ENCODE measurements around the gene NOXO1.
"Not testable (repeated sequence)": the region's sequence is repeated elsewhere in the genome, so short reads cannot be mapped to it uniquely, and the experiment has no call there.

Gene NOXO1

DNA sequence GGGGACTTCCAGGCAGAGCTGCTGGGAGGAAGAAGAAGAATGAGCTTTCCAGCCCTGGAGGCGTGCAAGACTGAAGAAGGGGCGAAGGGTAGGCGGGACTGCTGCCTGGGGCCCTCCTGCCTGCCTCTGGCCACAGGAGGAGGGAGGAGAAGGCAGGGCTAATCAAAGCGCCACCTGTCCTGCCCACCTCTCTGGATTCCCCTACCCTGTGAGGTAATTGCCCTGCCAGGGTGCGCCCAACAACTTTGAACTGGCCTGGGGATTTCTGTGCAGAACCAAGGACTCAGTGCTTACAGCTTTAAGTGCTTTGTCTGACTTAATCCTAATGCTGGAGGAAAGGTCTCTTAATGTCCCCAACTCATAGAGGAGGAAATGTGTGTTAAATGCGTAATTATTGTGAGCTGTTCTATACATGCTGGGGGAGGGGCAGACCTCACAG, at the start of gene NOXO1:
Gene NOXO1, minus strand, starts transcription at position 72 of the 439 bp plus-strand sequence. CDS start 290 bp downstream, outside the sequence.
- FAIRE-seq = no peak

DNA sequence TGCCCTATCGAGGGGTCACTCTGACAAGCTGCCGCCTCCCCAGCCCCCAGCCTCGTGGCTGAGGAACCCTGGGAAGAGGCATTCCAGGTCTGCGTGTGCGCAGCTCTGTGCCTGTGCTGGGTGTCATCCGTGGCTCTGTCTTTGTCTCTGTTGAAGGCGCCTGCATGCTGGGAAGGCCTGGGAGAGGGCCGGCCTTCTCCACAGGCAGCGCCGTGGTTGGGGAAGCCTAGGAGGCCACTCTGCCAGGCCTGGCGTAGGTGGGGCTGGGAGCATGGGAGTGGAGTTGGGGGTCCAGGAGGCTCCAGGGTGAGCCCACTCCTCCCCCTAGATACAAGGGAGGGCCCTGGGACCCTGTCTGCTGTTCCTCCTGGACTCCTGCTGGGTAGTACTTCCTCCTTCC, 48.8 kb upstream of the NOXO1 start:
- no peak for FAIRE-seq

DNA sequence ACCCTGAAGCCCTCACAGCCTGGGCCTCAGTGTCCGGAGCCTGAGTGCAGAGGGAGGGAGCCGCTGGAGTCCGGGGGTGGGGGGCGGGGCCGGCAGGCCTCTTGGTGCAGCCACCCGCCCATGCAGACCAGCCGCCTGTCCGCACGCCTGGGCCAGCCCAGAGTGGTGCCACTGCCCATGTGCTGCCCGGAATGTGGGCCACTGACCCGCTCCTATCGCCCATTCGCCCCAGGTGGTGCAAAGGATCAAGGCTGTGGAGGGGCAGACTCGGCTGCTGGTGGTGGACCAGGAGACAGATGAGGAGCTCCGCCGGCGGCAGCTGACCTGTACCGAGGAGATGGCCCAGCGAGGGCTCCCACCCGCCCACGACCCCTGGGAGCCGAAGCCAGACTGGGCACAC, 48.1 kb upstream of the NOXO1 start:
- FAIRE-seq = no peak

GRCh38 chr16:2028620-2029220, 47.5 kb upstream of the NOXO1 start:
- FAIRE-seq = no peak

DNA sequence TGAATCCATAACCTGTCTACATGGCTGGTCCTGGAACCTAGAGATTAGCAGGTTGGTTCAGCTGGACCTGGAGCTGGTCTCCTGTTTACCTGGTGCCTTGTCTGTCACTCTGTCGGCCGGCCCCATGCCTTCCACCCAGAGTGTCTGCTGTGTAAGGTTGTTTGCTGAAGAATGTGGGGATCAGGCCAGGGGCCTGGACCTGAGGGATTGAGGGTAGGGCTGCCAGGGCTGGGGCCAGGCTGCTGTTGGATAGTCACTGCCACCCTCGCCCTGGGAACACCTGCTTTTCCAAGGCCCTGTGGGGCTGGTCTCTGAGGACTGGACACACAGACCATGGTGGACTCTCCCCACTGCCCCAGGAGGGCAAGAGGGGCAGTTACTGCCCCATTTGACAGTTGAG, 46.9 kb upstream of the NOXO1 start:
- FAIRE-seq = no peak

- no peak for FAIRE-seq
Observed at GRCh38 chr16:2027024-2028010, 46.0 kb upstream of the NOXO1 start.

DNA sequence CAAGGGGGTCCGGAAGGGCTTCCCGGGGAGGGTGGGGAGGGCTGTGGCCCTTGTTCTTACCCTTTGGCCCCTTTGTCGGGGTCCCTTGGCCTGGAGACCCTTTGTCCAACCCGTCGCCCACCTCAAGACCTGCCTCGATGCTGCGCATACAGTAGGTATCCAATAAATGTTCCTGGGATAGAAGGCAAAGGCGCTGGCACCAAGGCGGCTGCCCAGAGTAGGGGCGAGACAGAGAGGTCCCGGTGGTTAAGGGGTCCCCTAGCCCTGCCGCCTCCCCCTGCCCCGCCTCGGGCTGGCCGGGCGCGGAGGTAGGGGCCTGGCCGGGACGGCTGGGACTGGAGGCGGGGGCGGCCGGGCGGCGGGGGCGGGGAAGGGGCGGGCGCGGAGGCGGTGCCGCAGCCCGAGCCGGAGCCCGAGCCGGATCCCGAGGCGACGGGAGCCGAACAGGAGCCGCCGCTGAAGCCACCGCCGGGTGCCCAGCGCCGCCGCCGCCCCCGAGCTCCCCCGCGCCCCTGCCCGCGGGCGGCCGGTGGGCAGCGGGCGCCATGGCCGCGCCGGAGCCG, 45.3 kb upstream of the NOXO1 start, which contains the start of gene NHERF2:
Gene NHERF2, plus strand, starts transcription at position 442 of the 563 bp plus-strand sequence. Its CDS starts 104 bp downstream, at position 546.
- no peak for FAIRE-seq

GRCh38 chr16:2025878-2026460, 44.7 kb upstream of the NOXO1 start:
- no peak for FAIRE-seq

DNA sequence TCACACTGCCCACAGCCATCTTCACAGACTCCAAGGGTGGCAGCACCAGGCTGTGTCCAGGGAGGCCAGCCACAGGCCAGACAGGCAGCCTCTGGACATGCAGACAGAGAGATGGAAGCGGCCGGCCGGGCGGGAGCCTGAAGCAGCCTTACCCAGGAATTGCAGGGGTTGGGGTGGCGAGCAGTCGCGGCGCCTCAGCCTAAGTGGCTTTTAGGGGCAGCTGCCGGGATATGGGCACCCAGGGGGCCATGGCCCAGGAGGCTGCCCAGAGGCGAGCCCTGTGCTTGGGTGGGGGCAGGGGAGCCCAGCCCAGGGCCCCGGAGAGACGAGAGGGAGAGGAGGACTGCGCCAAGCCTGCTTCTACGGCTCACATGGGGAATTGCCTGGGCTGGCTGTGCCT, 44.0 kb upstream of the NOXO1 start:
- FAIRE-seq = no peak

GRCh38 chr16:2024032-2024420, 42.8 kb upstream of the NOXO1 start:
- FAIRE-seq = no peak

GRCh38 chr16:2023092-2024031, 42.1 kb upstream of the NOXO1 start:
- FAIRE-seq = no peak

DNA sequence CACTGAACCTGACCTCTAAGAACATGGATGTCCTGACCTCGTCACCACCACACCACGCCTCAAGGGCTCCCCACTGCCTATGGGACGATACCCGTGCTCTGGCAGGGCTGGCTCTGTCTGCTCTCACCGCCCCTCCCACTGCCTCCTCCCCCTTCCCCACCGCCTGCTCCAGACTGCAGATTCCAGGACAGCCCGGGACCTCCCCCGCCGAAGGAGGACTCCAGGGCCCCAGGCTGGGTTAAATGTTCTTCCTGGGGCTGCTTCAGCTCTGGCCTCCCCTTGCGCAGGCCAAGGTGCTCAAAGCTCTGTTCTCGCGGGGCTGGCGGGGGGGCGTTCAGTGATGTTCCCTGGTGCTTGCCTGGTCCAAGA, 41.4 kb upstream of the NOXO1 start:
- no peak for FAIRE-seq

DNA sequence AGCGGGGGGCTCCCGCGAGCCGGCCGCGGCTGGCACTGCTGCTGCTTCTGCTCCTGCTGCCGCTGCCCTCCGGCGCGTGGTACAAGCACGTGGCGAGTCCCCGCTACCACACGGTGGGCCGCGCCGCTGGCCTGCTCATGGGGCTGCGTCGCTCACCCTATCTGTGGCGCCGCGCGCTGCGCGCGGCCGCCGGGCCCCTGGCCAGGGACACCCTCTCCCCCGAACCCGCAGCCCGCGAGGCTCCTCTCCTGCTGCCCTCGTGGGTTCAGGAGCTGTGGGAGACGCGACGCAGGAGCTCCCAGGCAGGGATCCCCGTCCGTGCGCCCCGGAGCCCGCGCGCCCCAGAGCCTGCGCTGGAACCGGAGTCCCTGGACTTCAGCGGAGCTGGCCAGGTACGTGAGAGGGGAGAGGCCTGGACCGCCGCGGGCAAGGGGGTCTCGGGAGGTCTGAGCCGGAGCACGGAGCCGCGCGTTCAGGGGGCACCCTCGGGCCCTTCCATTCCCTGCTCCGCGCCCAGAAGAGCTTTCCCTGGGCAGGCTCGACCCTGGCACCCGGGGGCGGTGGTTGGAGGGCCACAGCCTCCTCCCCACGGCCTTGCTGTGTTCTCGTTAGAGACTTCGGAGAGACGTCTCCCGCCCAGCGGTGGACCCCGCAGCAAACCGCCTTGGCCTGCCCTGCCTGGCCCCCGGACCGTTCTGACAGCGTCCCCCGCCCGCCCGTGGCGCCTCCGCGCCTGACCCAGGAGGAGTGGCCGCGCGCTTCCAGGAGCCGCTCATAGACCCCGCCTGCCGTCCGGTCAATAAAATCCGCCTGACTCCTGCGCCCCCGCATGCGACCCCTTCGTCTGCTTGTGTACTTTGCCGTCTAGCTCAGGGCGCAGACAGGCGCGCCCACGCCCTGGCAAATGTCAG, 38.9 kb upstream of the NOXO1 start:
- FAIRE-seq = no peak

GRCh38 chr16:2019518-2019920, 38.2 kb upstream of the NOXO1 start, which contains the start of gene NPW:
TSS of gene NPW (plus strand) at chr16:2019785.
- FAIRE-seq = no peak

DNA sequence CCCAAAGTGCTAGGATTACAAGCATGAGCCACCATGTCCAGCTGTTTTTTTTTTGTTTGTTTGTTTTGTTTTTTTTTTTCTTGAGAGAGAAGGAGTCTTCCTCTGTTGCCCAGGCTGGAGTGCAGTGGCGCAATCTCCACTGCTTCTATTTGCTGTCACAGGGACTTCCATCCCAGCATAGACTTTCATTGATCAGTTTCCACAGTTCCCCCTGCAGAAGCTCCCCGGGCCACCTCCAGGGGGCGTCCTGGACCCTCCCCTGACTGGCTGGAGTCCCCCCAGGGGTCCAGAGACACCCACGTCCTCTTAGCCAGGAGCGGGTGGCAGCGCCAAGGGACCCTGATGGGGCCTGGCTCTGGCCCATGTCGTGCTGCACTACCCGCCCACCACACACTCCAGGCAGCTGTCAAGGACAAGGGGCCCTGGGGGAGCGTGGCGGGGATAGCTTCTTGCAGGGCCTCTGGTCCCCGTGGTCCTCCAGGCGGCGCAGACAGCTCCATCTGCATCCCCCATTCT, 35.2 kb upstream of the NOXO1 start:
- no peak for FAIRE-seq

GRCh38 chr16:2015947-2016208, 34.6 kb upstream of the NOXO1 start:
- no peak for FAIRE-seq

DNA sequence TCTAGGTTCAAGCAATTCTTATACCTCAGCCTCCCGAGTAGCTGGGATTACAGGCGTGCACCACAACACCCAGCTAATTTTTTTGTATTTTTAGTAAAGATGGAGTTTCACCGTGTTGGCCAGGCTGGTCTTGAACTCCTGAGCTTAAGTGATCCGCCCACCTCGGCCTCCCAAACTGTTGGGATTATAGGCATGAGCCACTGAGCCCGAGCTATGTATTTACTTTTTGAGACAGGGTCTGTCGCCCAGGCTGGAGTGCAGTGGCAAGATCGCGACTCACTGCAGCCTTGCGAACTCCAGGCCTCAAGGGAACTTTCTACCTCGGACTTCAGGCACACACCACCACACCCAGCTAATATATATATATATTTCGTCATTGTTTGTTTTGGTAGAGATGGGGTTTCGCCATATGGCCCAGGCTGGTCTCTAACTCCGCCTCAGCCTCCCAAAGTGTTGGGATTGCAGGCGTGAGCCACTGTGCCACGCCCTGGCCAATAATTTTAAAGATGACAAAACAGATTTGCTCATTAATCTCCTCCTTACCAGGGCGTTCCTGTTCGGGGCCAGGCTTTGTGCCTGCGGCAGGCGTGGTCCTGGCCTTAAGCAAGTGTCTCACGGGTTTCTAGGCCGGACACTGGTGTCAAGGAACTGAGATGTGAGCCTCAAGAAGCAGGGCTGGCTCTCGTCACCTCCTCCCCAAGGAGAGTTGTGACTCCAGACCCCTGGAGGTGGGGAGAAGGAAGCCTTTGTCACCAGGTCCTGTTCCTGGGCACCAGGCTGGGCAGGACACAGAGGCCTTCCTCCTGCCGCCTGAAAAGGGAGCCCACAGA, 34.1 kb upstream of the NOXO1 start:
- no peak for FAIRE-seq

- FAIRE-seq = no peak
Observed at GRCh38 chr16:2013527-2013926, 32.3 kb upstream of the NOXO1 start.

GRCh38 chr16:2011726-2012125, 30.5 kb upstream of the NOXO1 start:
- not testable (repeated sequence) for FAIRE-seq
